WTC11 (cell line): ENCODE data around the gene GINM1. TPM values are rescaled to one million over a fixed set of nuclear protein-coding genes. Genes with fewer than 3 reads are reported as not detected.

ENCODE experiments used
- ATAC-seq: fragments of 200-7000 bp; cut with Tn5 transposase; 2 replicates; pipeline ENCODE4 v1.10.0; 2021; ENCODE audit warnings: mild to moderate bottlenecking, moderate library complexity
- CTCF ChIA-PET: fragments of 300-600 bp; sonication (Branson Sonifier 250); formaldehyde crosslinking; loops from one replicate; lab custom pipeline; 2021; ENCODE audit warnings: antibody characterized with exemption; lab: Charles Lee
- POLR2A ChIA-PET: fragments of 350-600 bp; sonication (Branson Sonifier 250); formaldehyde crosslinking; loops from one replicate; lab custom pipeline; 2021; ENCODE audit warnings: antibody characterized with exemption; lab: Charles Lee
- DNase-seq: peaks from one replicate; pipeline ENCODE4 v3.0.0; 2021; ENCODE audit warnings: low spot score
- H3K27ac Mint-ChIP-seq: 2 replicates; pipeline ENCODE4 v1.8.0; 2021; ENCODE audit warnings: mixed read lengths
- H3K27me3 Mint-ChIP-seq: 2 replicates; pipeline ENCODE4 v1.8.0; 2021; ENCODE audit warnings: low read depth, mild to moderate bottlenecking, moderate library complexity, mixed read lengths
- H3K36me3 Mint-ChIP-seq: 2 replicates; pipeline ENCODE4 v1.8.0; 2021; ENCODE audit warnings: mixed read lengths
- H3K4me1 Mint-ChIP-seq: 2 replicates; pipeline ENCODE4 v1.8.0; 2022; ENCODE audit warnings: mixed read lengths
- H3K4me3 Mint-ChIP-seq: 2 replicates; pipeline ENCODE4 v1.8.0; 2021; ENCODE audit warnings: mild to moderate bottlenecking, moderate library complexity, mixed read lengths
- H3K9me3 Mint-ChIP-seq: 2 replicates; pipeline ENCODE4 v1.8.0; 2021; ENCODE audit warnings: mixed read lengths
- ATF1 ChIP-seq: sonication (generic); formaldehyde crosslinking; IDR thresholded peaks from 2 replicates; pipeline ENCODE4 v1.8.1; 2023; ENCODE audit warnings: mild to moderate bottlenecking, moderate library complexity, missing genetic modification reagents
- ATF2 ChIP-seq: sonication (generic); formaldehyde crosslinking; IDR thresholded peaks from 2 replicates; pipeline ENCODE4 v1.8.1; 2022; ENCODE audit warnings: low read depth, missing genetic modification reagents, borderline replicate concordance
- E2F1 ChIP-seq: sonication (generic); formaldehyde crosslinking; IDR thresholded peaks from 2 replicates; pipeline ENCODE4 v1.8.0; 2022; ENCODE audit warnings: mild to moderate bottlenecking, missing genetic modification reagents
- EMX1 ChIP-seq: fragments of 250-450 bp; sonication (Bioruptor Pico); IDR thresholded peaks from 2 replicates; pipeline ENCODE4 v1.8.0; 2021; ENCODE audit warnings: mild to moderate bottlenecking
- FOXJ3 ChIP-seq: sonication (generic); formaldehyde crosslinking; IDR thresholded peaks from 2 replicates; pipeline ENCODE4 v1.9.0; 2021; ENCODE audit warnings: missing genetic modification reagents, mild to moderate bottlenecking, borderline replicate concordance
- FOXK1 ChIP-seq: sonication (generic); formaldehyde crosslinking; IDR thresholded peaks from 2 replicates; pipeline ENCODE4 v1.8.0; 2022; ENCODE audit warnings: mild to moderate bottlenecking, moderate library complexity, missing genetic modification reagents
- JUN ChIP-seq: sonication (generic); formaldehyde crosslinking; IDR thresholded peaks from 2 replicates; pipeline ENCODE4 v1.8.0; 2023; ENCODE audit warnings: mild to moderate bottlenecking, missing genetic modification reagents
- SMAD3 ChIP-seq: sonication (generic); formaldehyde crosslinking; IDR thresholded peaks from 2 replicates; pipeline ENCODE4 v1.8.0; 2022; ENCODE audit warnings: missing genetic modification reagents, mild to moderate bottlenecking, borderline replicate concordance
- SOX15 ChIP-seq: fragments of 250-450 bp; sonication (Bioruptor Pico); IDR thresholded peaks from 2 replicates; pipeline ENCODE4 v1.9.0; 2021; ENCODE audit warnings: mild to moderate bottlenecking
- STAT6 ChIP-seq: sonication (generic); formaldehyde crosslinking; conservative IDR thresholded peaks from 2 replicates; pipeline ENCODE4 v1.8.1; 2023; ENCODE audit warnings: mild to moderate bottlenecking, low read depth, missing genetic modification reagents, moderate library complexity
- ZNF138 ChIP-seq: sonication (generic); formaldehyde crosslinking; conservative IDR thresholded peaks from 2 replicates; pipeline ENCODE4 v1.8.1; 2022; ENCODE audit warnings: mild to moderate bottlenecking, moderate library complexity, missing genetic modification reagents
- ZNF425 ChIP-seq: fragments of 250-450 bp; sonication (Bioruptor Pico); conservative IDR thresholded peaks from 2 replicates; pipeline ENCODE4 v1.9.0; 2021; ENCODE audit warnings: mild to moderate bottlenecking
- ZNF512 ChIP-seq: sonication (generic); formaldehyde crosslinking; IDR thresholded peaks from 2 replicates; pipeline ENCODE4 v1.8.1; 2022; ENCODE audit warnings: missing genetic modification reagents, borderline replicate concordance
- ZNF671 ChIP-seq: fragments of 250-450 bp; sonication (Bioruptor Pico); IDR thresholded peaks from 2 replicates; pipeline ENCODE4 v1.8.0; 2021; ENCODE audit warnings: mild to moderate bottlenecking
- total RNA-seq: library from RNA; stranded (reverse); gene quantifications from 3 replicates; pipeline ENCODE4 v1.2.3, GENCODE V29; 2021
- TF ChIP-seq, protein P1 (sequence below): fragments of 250-450 bp; sonication (Bioruptor Pico); IDR thresholded peaks from 2 replicates; pipeline ENCODE4 v2.1.2; 2022; ENCODE audit warnings: mild to moderate bottlenecking, moderate library complexity
- TF ChIP-seq, protein P2 (sequence below): sonication (generic); formaldehyde crosslinking; IDR thresholded peaks from 2 replicates; pipeline ENCODE4 v1.8.0; 2023; ENCODE audit warnings: missing genetic modification reagents, mild to moderate bottlenecking, borderline replicate concordance

The GINM1 gene
- total RNA-seq, 1 experiment from 2014 or later: 16.8 TPM

GRCh38 chr6:149563203-149563927 is 2.8 kb upstream of the GINM1 start (continued):
- TF ChIP-seq E2F1 (no peak), ZNF138 (no peak), ZNF425 (CRISPR knock-in tag) (no peak), JUN (CRISPR knock-in tag) (no peak), ATF1 (no peak), SMAD3 (CRISPR knock-in tag) (no peak), FOXK1 (CRISPR knock-in tag) (no peak), ATF2 (no peak), ZNF512 (CRISPR knock-in tag) (no peak), SOX15 (CRISPR knock-in tag) (no peak)
- TF ChIP-seq, protein P1, sequence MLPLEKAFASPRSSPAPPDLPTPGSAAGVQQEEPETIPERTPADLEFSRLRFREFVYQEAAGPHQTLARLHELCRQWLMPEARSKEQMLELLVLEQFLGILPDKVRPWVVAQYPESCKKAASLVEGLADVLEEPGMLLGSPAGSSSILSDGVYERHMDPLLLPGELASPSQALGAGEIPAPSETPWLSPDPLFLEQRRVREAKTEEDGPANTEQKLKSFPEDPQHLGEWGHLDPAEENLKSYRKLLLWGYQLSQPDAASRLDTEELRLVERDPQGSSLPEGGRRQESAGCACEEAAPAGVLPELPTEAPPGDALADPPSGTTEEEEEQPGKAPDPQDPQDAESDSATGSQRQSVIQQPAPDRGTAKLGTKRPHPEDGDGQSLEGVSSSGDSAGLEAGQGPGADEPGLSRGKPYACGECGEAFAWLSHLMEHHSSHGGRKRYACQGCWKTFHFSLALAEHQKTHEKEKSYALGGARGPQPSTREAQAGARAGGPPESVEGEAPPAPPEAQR (CRISPR knock-in tag): no peak
- TF ChIP-seq, all 79 proteins: peak for 0

- Mint-ChIP-seq H3K9me3 (no peaks in the 10 kb centered on the region), H3K4me3 (no peak overlapping the region), H3K36me3 (no peaks in the 10 kb centered on the region), H3K27ac (no peak overlapping the region), H3K27me3 (peaks cover 6% of the 10 kb centered on the region), H3K4me1 (peaks cover 15% of the 10 kb centered on the region)
- ChIA-PET POLR2A (no interaction called here), CTCF (no interaction called here)
- DNase-seq (no peak), ATAC-seq (no peak)
- TF ChIP-seq, protein P2, sequence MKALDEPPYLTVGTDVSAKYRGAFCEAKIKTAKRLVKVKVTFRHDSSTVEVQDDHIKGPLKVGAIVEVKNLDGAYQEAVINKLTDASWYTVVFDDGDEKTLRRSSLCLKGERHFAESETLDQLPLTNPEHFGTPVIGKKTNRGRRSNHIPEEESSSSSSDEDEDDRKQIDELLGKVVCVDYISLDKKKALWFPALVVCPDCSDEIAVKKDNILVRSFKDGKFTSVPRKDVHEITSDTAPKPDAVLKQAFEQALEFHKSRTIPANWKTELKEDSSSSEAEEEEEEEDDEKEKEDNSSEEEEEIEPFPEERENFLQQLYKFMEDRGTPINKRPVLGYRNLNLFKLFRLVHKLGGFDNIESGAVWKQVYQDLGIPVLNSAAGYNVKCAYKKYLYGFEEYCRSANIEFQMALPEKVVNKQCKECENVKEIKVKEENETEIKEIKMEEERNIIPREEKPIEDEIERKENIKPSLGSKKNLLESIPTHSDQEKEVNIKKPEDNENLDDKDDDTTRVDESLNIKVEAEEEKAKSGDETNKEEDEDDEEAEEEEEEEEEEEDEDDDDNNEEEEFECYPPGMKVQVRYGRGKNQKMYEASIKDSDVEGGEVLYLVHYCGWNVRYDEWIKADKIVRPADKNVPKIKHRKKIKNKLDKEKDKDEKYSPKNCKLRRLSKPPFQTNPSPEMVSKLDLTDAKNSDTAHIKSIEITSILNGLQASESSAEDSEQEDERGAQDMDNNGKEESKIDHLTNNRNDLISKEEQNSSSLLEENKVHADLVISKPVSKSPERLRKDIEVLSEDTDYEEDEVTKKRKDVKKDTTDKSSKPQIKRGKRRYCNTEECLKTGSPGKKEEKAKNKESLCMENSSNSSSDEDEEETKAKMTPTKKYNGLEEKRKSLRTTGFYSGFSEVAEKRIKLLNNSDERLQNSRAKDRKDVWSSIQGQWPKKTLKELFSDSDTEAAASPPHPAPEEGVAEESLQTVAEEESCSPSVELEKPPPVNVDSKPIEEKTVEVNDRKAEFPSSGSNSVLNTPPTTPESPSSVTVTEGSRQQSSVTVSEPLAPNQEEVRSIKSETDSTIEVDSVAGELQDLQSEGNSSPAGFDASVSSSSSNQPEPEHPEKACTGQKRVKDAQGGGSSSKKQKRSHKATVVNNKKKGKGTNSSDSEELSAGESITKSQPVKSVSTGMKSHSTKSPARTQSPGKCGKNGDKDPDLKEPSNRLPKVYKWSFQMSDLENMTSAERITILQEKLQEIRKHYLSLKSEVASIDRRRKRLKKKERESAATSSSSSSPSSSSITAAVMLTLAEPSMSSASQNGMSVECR (CRISPR knock-in tag): no peak
- TF ChIP-seq ZNF671 (CRISPR knock-in tag): no peak
- TF ChIP-seq FOXJ3 (CRISPR knock-in tag): no peak
- no peak for TF ChIP-seq EMX1 (CRISPR knock-in tag)
- TF ChIP-seq STAT6 (CRISPR knock-in tag): no peak
These were observed 2.2 kb upstream of the GINM1 start for GRCh38 chr6:149563928-149564325.
